Endothelial cell of umbilical vein (primary cell): ENCODE measurements around the gene GLYATL3. TPM values are rescaled to one million over a fixed set of nuclear protein-coding genes. Genes with fewer than 3 reads are reported as not detected.

ENCODE experiments used
- BruUV-seq: library from RNA; stranded (reverse); fragments of 400-500 nt; replicated peaks from 2 replicates; lab custom pipeline; 2021; lab: Mats Ljungman, UMichigan
- CTCF ChIA-PET: fragments of 300-600, 350-600 bp; sonication (Branson Sonifier 250); formaldehyde crosslinking; loops from one replicate; lab custom pipeline; 2021; ENCODE audit warnings: antibody characterized with exemption, inconsistent platforms; lab: Charles Lee
- POLR2A ChIA-PET: fragments of 300-600, 350-600 bp; sonication (Branson Sonifier 250); formaldehyde crosslinking; loops from one replicate; lab custom pipeline; 2021; ENCODE audit warnings: antibody characterized with exemption, inconsistent platforms; lab: Charles Lee
- DNase-seq: peaks from one replicate; pipeline ENCODE4 v3.0.0-alpha.2; 2011; ENCODE audit warnings: low read depth, low spot score
- FAIRE-seq: peaks from 2 replicates; lab custom pipeline; 2011; peaks lifted over from hg19 to GRCh38; lab: Jason Lieb, UNC
- H2AFZ ChIP-seq: 2 replicates; pipeline ENCODE4 v1.6.0; 2012; ENCODE audit warnings: low read depth, low read length, control low read depth, inconsistent platforms
- H3K27ac ChIP-seq: 2 replicates; pipeline ENCODE4 v1.5.1; 2011; ENCODE audit warnings: low read depth, mild to moderate bottlenecking, control low read depth, low read length, moderate library complexity; ENCODE audit not compliant: insufficient read depth
- H3K27me3 ChIP-seq, 2 experiments: 2 replicates each; pipeline versions ENCODE4 v1.6.0 to v1.6.1; 2011; ENCODE audit warnings: low read length in 2 of 2, mixed read lengths in 1 of 2; ENCODE audit not compliant: control insufficient read depth in 2 of 2, insufficient read depth in 2 of 2
- H3K36me3 ChIP-seq, 2 experiments: 2 replicates in 1 of 2; 3 replicates in 1 of 2; pipeline ENCODE4 v1.5.1; 2011; ENCODE audit warnings: low read length in 2 of 2, mild to moderate bottlenecking in 1 of 2, moderate library complexity in 1 of 2; ENCODE audit not compliant: control insufficient read depth in 2 of 2, insufficient read depth in 2 of 2; ENCODE audit errors: extremely low read depth in 1 of 2
- H3K4me1 ChIP-seq: 3 replicates; pipeline ENCODE4 v1.5.1; 2011; ENCODE audit warnings: mild to moderate bottlenecking, low read length; ENCODE audit not compliant: control insufficient read depth, insufficient read depth; ENCODE audit errors: extremely low read depth
- H3K4me2 ChIP-seq: 2 replicates; pipeline ENCODE4 v1.6.1; 2011; ENCODE audit warnings: low read length, control low read depth, mixed read lengths; ENCODE audit not compliant: insufficient read depth
- H3K4me3 ChIP-seq, 3 experiments: fragments of 200-600 bp in 1 of 3; sonication (generic), shearing (Covaris generic) in 1 of 3; replicated peaks in 1 of 3; 2 replicates each; pipeline ENCODE4 v1.5.1; 2011 to 2016; ENCODE audit warnings: control low read depth in 3 of 3, low read length in 3 of 3, mild to moderate bottlenecking in 2 of 3, inconsistent platforms in 1 of 3, low read depth in 1 of 3, moderate library complexity in 1 of 3; ENCODE audit not compliant: insufficient read depth in 1 of 3
- H3K79me2 ChIP-seq: 2 replicates; pipeline ENCODE4 v1.6.0; 2012; ENCODE audit warnings: low read length, inconsistent platforms; ENCODE audit not compliant: control insufficient read depth, insufficient read depth
- H3K9ac ChIP-seq: replicated peaks from 2 replicates; pipeline ENCODE3; 2011; ENCODE audit warnings: low read length, control low read depth; ENCODE audit not compliant: insufficient read depth; ENCODE audit errors: extremely low read depth
- H3K9me1 ChIP-seq: replicated peaks from 3 replicates; pipeline ENCODE4 v1.6.0; 2011; ENCODE audit warnings: mild to moderate bottlenecking, low read length; ENCODE audit not compliant: control insufficient read depth, insufficient read depth; ENCODE audit errors: extremely low read depth
- H3K9me3 ChIP-seq: replicated peaks from 2 replicates; pipeline ENCODE4 v1.5.1; 2012; ENCODE audit warnings: low read length, inconsistent platforms; ENCODE audit not compliant: control insufficient read depth, insufficient read depth
- H4K20me1 ChIP-seq: replicated peaks from 2 replicates; pipeline ENCODE3; 2011; ENCODE audit warnings: mild to moderate bottlenecking, low read length; ENCODE audit not compliant: control insufficient read depth, insufficient read depth; ENCODE audit errors: extremely low read depth
- EZH2 ChIP-seq: IDR thresholded peaks from 2 replicates; pipeline ENCODE4 v1.6.1; 2012; ENCODE audit warnings: borderline replicate concordance, low read depth, mild to moderate bottlenecking, moderate library complexity, low read length, inconsistent platforms; ENCODE audit not compliant: severe bottlenecking
- FOS ChIP-seq: IDR thresholded peaks from 2 replicates; pipeline ENCODE4 v1.6.1; 2011; ENCODE audit warnings: mild to moderate bottlenecking, low read length, moderate library complexity, borderline replicate concordance; ENCODE audit not compliant: insufficient read depth
- GATA2 ChIP-seq: IDR thresholded peaks from 2 replicates; pipeline ENCODE4 v1.7.0; 2011; ENCODE audit warnings: low read depth, mild to moderate bottlenecking, moderate library complexity, mixed read lengths, low read length; ENCODE audit not compliant: insufficient read length, insufficient read depth
- JUN ChIP-seq: IDR thresholded peaks from 2 replicates; pipeline ENCODE4 v1.6.1; 2011; ENCODE audit warnings: borderline replicate concordance, low read depth; ENCODE audit not compliant: insufficient read length, insufficient read depth
- MYC ChIP-seq: IDR thresholded peaks from one replicate; pipeline ENCODE4 v1.6.1; 2011; ENCODE audit warnings: mild to moderate bottlenecking, low read depth, low read length
- POLR2A ChIP-seq: IDR thresholded peaks from 2 replicates; pipeline ENCODE4 v1.6.1; 2012; ENCODE audit warnings: low read depth, mild to moderate bottlenecking, control low read depth, low read length
- POLR2AphosphoS5 ChIP-seq: IDR thresholded peaks from 2 replicates; pipeline ENCODE4 v1.6.1; 2012; ENCODE audit warnings: low read depth, mild to moderate bottlenecking, control low read depth, low read length, moderate library complexity; ENCODE audit not compliant: insufficient read depth
- dilution Hi-C: fragments of 300-500 bp; cut with MboI; formaldehyde crosslinking; loops from one replicate; pipeline ENCODE4 v1.15.0; 2019; ENCODE audit warnings: low sequenced_read_pairs; ENCODE audit not compliant: extremely low pct_ligation_motif_present
- intact Hi-C: fragments of 100-400 bp; cut with micrococcal nuclease; formaldehyde crosslinking; loops from one replicate; pipeline ENCODE4 v1.10.0; 2022
- polyA plus RNA-seq, 4 experiments: library from polyadenylated mRNA; depleted of rRNA in 3 of 4; stranded (reverse) in 3 of 4; unstranded in 1 of 4; fragments of >200 nt; gene quantifications; 2 replicates each; pipeline versions ENCODE4 v1.2.1 to v1.2.3, GENCODE V29; 2011 to 2012; ENCODE audit warnings: missing spikeins in 1 of 4
- total RNA-seq: library from RNA; stranded (reverse); gene quantifications from 2 replicates; pipeline ENCODE4 v1.2.3, GENCODE V29; 2021
- TF ChIP-seq, protein P1 (sequence below): IDR thresholded peaks from 2 replicates; pipeline ENCODE4 v1.6.1; 2011; ENCODE audit not compliant: insufficient read depth, insufficient read length
- TF ChIP-seq, protein P2 (sequence below), 2 donors: IDR thresholded peaks; 1 replicate in 1 of 2; 2 replicates in 1 of 2; pipeline ENCODE4 v1.5.1; 2011; ENCODE audit warnings: low read length in 2 of 2, mild to moderate bottlenecking in 2 of 2, moderate library complexity in 2 of 2, control low read depth in 1 of 2, inconsistent platforms in 1 of 2, low read depth in 1 of 2; ENCODE audit not compliant: insufficient read depth in 1 of 2; ENCODE audit errors: extremely low read depth in 1 of 2

The GLYATL3 gene
- total and polyA plus RNA-seq, 2 donors (not counting 3 experiments of a cell fraction or from before 2014, with no cell fraction given): not detected

GRCh38 chr6:49526598-49526997 lies 26.9 kb downstream of the GLYATL3 start:
- DNase-seq: no peak
- intact Hi-C loops: no loop called here
- peaks cover 4 to 7% of the 10 kb centered on the region in 2 experiments for H3K27me3 ChIP-seq

More at GRCh38 chr6:49526598-49526997, 26.9 kb downstream of the GLYATL3 start:
- H3K4me1 ChIP-seq: no peaks in the 10 kb centered on the region
- no peaks in the 10 kb centered on the region for H3K9me1 ChIP-seq
- no peak overlapping the region for H3K9ac ChIP-seq
- FAIRE-seq: no peak
- TF ChIP-seq POLR2A (no peak), EZH2 (no peak), POLR2AphosphoS5 (no peak), JUN (no peak), MYC (no peak), FOS (no peak), GATA2 (no peak)
- TF ChIP-seq, protein P1, sequence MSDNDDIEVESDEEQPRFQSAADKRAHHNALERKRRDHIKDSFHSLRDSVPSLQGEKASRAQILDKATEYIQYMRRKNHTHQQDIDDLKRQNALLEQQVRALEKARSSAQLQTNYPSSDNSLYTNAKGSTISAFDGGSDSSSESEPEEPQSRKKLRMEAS: no peak
- TF ChIP-seq, protein P2, sequence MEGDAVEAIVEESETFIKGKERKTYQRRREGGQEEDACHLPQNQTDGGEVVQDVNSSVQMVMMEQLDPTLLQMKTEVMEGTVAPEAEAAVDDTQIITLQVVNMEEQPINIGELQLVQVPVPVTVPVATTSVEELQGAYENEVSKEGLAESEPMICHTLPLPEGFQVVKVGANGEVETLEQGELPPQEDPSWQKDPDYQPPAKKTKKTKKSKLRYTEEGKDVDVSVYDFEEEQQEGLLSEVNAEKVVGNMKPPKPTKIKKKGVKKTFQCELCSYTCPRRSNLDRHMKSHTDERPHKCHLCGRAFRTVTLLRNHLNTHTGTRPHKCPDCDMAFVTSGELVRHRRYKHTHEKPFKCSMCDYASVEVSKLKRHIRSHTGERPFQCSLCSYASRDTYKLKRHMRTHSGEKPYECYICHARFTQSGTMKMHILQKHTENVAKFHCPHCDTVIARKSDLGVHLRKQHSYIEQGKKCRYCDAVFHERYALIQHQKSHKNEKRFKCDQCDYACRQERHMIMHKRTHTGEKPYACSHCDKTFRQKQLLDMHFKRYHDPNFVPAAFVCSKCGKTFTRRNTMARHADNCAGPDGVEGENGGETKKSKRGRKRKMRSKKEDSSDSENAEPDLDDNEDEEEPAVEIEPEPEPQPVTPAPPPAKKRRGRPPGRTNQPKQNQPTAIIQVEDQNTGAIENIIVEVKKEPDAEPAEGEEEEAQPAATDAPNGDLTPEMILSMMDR (IDR thresholded peaks at IDR 0.05; ENCODE audit: extremely low read depth in 1 of 2, insufficient read depth in 1 of 2, low read depth in 1 of 2, low read length in 2 of 2): no peak
- no peak overlapping the region for H3K4me2 ChIP-seq
- no peaks in the 10 kb centered on the region for H3K9me3 ChIP-seq
- H3K36me3 ChIP-seq: no peaks in the 10 kb centered on the region
- no TSS peak for BruUV-seq
- ChIA-PET CTCF (no interaction called here), POLR2A (no interaction called here)
- no peak overlapping the region for H3K27ac ChIP-seq
- H3K4me3 ChIP-seq: no peak overlapping the region
- H2AFZ ChIP-seq: no peak overlapping the region
- dilution Hi-C loops: no loop called here
- H3K79me2 ChIP-seq: no peaks in the 10 kb centered on the region
- no peaks in the 10 kb centered on the region for H4K20me1 ChIP-seq
